CD4-positive, alpha-beta T cell treated with Interleukin-12 subunit alpha and Interleukin-12 subunit beta, for 1 hour (primary cell): Measurements from ENCODE around the gene WNT1.

ENCODE experiments used
- DNase-seq: peaks from one replicate; pipeline ENCODE4 v3.0.0-alpha.2; 2020

The WNT1 gene

DNA sequence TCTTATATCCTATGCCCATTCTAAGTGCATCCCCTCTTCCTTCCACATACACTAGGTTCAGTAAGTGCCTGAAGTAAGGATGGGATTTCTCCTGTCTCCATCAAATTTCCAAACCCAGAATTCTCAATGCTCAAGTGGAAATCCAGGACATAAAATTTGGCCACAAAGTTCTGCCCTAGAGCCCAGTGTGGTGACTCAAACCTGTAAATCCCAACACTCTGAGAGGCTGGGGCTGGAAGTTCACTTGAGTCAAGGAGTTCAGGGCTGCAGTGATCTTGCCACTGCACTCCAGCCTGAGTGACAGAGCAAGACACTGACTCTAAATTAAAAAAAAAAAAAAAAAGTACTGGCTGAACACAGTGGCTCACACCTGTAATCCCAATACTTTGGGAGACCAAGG lies 16.3 kb upstream of the WNT1 start:
- DNase-seq: no peak

DNA sequence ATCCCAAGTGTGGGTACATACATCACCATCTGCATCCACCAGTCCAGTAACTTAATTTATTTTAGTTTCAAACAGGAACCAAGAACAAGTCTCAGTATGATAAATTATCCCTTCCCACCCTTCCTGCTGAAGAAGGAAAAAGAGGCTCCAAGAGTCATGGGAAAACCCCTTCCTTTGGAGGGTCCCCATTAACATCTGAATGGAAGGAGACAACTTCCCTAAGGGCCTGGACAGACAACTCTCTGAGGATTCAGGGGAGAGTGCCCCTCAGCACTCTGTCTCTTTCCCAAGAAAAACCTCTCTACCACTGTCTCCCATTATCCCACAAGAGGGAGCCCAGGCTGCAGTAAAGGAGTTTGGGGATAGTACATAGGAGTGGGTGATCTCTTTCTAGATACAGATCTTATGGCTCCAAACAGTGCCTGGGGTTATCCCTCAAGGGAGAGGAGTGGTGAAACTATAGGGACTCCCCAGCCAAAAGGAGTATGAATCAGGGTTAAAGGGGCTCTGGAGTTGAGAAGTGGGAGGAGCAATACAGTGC lies 12.8 kb upstream of the WNT1 start:
- DNase-seq: no peak

DNA sequence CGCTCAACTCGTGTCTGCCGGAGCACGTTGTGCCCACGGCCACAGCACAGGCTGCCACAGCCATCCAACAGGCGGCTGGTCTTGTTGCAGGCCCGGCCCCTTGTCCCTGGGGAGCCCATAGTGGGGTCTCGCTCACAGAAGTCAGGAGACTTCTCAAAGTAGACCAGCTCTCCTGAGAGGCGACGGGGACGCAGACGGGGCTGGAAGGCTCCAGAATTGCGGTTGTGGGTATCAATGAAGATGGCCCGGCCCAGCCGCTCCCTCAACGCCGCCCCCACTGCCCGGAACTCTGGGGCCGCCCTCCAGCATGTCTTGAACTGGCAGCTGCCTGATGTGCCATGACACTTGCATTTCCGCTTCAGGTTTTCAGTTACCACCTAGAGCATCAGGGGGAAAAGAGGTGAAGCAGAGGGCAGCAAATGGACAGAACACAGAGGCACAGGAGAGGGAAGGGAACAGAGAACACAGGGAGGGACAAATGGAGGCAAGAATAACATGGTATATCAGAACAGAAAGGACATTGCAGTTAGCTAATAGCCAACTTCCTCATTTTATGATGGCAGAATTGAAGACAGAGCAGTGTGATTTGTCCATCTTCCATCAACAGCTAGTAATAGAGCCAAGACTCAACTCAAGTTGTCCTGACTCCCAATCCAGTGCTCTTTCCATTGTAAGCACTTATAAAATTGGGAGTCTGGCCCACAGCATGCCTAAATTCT lies 11.8 kb upstream of the WNT1 start:
- no peak for DNase-seq

DNA sequence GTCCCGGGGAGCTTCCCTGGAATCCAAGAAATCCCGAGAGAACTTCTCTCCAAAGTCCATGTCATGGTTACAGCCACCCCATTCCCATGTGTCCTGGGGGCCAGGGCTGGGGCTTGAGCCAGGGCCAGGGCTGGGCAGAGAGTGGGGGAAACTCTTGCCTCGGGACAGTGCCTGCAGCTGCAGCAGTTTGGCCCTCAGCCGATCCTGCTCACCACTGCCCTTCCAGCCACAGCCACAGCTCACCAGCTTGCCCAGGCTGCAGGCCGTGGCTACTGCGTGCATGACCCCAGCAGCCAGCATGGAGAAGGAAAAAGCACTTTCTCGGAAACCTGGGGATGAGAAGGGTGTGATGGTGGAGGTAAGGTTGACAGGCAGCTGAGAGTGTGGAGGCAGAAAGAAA lies 10.1 kb upstream of the WNT1 start:
- no peak for DNase-seq

DNA sequence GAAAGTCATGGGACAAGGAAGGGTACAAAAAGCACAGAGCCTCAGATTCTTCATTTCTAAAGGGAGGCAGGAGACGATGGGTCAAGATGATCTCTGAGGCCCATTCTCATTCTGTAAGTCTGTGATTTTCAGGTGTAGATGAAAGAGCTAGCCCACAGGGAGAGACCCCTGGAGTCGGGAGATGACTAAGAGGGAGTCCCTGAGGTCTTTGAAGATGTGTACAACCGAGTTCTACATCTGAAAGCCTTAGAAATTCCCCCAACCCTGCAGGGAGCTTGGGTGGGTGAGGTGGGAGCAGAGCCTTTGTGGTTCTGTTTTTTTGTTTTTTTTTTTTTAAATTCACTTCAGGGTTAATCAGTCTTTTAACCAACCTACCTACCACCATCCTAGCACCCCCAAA lies 9.7 kb upstream of the WNT1 start:
- DNase-seq: no peak

DNA sequence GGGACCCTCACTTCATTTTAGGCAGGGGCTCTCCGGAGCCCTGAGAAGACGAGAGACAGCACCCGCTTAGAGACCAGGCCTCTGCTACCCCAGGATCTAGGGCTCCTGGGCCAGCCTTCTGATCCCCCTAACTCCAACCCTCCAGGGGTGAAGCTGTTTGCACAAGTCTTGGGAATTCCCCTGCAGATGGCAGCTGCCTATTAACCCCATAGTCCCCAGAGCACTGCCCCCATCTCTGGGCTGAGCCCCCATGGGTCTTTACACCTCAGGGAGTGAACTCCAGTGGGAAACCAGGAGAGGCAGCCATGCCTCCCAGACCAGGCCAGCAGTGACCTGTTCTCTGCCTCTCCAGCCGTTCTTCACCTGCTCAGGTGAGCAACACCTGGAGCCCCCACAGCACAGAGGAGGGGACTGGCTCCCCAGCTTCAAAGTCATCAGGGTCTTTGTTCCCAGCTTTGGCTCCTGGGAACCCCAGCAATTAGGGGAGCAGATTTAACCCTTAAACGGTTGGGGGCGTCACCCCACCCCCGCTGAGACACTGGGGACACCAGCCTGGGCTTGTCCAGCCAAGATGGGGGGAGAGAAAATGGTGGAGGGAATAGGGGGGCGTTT lies 8.9 kb upstream of the WNT1 start:
- DNase-seq: no peak

DNA sequence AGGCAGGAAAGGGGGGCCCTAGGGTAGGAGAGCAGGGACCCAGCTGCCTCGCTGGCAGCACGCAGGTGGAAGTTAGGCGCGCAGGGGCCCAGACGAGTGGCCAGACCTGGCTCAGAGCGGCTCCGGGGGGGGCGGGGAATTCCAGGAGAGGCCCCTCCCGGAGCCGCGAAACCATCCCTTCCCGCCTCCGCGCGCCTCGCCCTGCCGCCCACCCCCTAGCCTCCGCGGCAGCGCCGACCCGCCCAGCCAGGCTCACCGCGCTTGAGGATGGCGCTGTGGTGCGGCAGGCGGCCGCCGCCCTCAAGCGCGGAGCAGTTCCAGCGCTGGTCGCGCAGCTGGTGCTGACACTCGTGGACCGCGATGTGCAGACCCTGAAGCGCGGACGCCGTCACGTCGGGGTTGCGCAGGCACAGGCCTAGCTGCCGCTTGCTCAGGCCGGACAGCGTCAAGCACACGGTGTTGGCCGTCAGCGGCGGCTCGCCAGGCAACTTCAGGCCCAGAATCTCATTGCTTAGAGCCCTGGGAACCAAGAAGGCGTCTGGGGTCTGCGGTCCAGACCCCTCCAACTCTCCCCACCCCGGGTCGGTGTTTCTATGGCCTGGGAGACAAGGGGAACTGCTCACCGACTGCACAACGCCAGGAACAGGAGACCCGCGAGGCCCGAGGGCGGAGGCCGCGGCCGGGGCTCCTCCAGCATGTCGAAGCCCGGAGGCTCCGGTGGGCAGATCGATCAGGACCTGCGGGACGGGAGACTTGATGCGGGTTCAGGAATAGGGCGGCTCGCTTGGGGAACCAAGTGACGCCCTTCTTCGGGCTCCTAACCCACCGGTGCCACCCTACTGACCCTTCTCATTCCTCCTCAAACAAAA lies 8.1 kb upstream of the WNT1 start:
- DNase-seq: peak; percentile 49

DNA sequence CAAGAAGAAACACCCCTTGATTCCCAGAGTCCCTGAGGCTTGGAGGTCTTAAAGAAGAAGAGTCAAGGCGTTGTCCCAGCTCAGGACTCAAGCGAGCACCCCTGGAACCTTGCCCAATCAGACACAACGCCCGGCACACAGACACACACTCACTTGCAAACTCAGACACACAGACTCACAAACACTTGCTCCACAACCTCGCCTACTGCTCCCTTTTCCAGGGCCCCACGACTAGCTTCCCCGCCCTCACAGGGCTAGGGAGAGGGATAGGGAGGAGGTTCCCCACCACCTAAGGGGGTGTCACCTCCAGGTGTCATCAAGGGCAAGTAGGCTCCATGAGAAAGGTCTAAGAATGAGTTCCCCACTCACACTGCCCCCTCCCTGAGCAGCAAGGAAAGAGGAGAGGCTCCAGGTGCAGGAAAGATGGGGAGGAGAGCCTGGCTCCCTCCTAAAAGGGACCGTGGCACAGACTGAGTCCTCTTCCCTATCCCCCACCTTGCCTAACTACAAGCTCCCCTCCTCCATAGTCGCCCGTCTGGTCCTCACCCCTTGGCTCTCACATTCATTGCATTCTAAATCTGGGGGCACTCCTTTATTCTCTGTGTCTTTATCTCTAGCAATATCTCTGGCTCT lies 7.3 kb upstream of the WNT1 start:
- no peak for DNase-seq

DNA sequence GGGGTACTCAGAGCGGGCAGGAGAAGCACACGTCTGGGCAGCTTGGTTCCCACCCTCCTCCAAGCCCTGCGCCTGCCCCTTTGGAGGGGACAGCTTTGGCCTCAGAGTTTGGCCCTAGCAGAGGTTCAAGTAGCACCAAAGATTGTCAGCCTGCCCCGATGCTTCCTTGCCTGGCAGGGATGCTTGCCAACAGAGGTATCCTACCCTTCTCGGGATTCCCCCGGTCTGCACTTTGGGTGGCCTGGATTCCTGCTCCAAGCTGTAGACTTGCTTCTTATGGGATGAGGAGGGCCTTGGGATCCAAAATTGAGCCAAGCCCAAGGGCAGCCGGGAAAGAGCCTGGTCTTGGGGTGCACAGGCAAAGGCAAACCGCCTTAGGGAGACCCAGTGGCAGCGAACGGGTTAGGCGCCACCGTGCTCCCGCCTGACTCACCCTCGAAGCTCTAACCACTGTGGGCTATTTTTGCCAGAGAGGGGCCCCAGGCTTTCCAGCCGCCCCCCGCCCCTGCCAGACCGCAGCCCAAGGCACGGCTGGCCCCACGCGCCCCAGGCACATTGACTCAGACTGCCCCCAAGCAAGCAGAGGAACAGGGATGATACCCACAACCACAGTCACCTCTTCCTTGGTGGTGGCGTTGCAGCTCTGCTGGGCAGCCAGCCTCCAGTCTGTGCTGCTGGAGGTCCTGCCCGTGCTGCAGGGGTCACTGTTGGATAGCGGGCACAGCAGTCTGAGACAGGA lies 5.7 kb upstream of the WNT1 start:
- DNase-seq: no peak

DNA sequence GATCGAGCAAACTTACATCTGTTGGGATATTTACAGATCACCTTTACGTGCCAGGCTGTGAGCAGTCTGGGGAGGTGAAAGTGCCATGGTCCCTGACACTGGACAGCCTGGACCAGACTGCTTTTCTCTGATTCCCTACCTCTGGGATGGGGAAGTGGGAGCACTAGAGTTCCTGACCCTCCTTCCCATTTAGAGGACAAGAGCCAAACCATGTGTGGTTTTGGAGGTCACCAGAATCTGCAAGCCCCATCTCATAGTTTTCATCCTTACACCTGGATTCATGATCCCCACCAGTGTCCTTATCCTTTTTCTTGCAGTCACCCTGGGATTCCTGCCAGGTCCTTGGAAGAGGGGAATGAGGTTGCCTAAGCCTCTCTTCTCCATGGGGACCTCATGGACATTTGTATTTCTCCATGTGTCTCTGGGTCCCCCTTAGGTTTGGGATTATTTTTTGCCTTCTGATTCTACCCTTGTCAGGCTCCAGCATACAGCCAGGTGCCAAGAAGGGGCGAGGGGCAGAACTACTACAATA lies 5.1 kb upstream of the WNT1 start:
- DNase-seq: no peak

DNA sequence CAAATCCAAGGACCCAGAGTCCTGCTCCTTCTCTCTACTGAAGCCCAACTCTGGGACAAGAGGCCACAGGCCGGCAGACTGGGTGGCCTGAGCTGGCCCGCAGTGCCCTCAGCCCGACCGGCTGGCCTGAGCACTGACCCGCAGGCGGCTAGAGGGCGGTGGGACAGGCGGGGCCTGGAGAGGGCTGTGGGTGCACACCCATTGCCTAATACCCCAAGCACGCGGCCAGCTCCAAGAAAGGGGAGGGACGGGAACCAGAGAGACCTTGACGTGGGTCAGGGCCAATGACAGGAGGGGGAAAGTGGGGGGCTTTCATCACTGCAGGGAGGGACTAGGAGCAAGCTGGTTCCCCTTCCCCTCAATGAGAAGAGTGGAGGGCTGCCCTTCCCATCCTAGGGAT lies 4.6 kb upstream of the WNT1 start:
- DNase-seq: no peak

DNA sequence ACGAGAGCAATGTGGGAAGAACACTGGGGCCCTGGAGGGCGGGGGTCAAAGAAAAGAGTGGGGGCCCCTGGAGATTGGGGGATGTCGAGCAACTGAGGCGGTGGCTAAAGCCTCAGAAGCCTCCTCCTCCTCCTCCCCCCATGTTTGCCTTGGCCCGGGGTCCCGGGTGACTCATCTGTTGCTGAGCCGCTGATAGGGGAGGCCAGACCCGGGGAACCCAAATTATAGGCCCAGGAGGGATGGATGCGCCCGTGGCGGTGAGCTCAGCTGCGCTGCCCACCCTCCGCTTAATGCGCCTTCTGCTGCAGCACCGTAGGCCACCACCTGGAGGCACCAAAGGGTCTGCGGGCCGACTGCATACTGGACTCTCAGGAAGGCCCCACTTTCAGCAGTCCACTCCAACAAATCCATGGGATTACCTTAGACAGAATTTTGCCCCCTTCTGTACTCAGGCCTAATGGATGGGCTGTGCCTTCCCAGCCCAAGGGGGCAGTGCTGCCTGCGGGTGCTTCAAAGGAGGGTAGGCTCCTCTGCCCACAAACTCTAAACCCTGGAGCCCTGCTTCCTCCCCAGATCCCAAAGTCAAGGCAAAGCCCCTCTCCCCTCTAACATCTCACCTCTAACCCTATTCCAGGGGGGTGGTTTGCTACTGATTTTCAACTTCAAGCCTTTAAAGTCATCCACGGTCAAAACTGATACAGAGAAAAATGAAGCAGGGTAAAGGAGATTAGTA lies 4.0 kb upstream of the WNT1 start:
- peak; percentile 46 for DNase-seq

DNA sequence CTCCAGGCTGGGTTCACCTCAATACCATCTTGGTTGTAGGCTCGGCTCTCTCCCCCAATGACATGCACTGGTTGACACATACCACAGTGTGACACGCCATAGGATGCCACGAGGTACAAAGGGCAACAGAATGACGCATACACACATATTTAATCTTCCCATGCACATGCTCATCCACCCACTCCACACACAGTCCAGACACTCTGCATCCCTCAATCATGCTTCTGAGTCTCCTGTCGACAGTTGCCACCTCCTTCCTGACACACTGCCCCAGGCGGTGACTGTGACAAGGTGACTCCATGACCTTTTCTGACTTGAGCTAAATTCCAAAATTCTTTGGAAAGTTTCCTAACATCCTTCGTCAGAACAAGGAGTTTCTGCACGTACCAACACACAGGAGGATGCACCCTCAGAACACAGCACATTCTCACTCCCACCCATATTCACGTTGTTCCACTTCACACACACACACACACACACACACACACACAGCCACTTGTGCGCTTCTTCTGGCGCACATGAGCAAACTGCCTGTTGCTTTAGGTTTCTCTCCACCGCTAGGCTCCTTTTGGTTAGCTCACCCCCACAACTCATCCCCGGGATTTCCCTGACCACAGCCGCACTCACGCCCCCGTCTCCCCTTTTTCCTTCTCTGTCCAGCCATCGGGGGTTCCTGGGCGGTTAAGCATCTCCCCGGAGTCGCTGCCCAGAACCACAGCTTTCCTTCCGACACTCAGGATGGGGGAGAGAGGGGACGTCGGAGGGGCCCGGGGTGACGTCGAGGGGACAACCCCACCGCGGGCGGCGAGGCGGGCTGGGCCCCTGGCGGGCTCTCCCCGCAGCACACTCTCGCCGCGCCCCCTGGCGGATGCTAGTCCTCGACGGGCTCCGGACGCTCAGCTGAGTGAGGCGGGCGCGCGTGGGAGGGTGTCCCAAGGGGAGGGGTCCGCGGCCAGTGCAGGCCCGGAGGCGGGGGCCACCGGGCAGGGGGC lies 536 bp upstream of the WNT1 start:
- DNase-seq: peak; percentile 88

DNA sequence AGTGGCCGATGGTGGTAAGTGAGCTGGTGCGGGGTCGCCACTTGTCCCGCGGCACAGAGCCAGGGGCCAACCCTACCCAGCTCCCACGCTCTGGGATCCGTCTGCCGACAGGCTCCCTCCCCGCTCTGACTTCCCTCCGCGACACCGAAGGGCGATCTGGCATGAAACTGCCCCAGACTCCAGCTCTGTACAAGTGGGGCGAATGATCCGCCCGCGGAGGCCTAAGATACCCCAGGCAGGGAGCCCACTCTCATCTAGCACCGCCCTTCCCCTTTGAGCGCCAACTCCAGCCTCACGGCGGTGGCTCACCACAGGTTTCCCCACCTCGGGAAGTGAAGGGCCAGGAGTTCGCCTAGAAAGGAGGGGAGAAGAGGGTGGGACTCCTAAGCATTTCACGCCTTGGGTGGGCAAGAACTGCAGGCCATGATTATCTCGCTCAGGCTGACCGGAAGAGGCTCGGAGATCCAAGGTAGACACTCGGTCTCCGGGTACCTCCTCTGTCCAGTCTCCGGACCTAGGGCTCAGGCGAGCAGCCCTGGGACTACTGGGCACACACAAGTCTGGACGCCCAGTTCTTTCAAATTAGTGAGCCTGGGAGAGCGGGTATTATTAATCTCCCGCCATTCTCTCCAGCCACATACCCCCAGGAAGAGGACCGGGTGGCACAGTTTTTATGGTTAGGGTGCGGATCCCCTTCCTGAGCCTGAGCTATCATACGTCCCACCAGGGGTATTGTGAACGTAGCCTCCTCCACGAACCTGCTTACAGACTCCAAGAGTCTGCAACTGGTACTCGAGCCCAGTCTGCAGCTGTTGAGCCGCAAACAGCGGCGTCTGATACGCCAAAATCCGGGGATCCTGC lies 849 bp downstream of the WNT1 start:
- DNase-seq: no peak

DNA sequence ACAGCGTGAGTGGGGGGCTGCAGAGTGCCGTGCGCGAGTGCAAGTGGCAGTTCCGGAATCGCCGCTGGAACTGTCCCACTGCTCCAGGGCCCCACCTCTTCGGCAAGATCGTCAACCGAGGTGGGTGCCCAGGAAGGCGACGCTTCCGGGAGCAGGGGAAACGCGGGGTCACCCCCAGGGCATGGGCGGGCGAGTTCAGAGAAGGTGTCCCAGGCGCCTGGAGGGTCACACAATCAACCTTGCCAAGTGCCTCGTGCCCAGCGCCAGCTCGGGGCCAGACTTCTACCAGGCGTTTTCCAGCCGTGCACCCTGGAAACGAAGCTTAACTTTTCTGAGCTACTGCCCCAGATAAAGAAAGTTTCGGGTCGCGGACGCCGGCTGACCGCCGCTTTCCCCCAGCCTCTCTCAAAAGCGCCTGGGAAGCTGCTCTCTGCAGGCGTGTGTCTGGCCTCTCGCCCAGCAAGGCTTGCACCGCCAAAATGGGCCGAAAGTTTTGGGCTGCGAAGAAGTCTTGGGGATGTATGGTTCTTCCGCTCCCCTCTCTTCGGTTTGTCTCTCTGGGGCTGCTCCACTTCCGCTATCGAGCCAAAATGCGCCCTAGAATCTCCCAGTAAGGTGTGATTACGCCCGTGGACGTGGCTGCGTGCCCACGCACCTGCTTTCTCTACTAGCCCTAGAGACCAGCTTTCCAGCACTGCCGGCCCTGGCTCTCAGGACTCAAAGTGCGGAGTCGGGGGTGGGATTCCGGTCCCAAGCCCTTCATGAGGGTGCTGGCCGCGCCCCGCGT lies 1.7 kb downstream of the WNT1 start:
- peak; percentile 52 for DNase-seq

DNA sequence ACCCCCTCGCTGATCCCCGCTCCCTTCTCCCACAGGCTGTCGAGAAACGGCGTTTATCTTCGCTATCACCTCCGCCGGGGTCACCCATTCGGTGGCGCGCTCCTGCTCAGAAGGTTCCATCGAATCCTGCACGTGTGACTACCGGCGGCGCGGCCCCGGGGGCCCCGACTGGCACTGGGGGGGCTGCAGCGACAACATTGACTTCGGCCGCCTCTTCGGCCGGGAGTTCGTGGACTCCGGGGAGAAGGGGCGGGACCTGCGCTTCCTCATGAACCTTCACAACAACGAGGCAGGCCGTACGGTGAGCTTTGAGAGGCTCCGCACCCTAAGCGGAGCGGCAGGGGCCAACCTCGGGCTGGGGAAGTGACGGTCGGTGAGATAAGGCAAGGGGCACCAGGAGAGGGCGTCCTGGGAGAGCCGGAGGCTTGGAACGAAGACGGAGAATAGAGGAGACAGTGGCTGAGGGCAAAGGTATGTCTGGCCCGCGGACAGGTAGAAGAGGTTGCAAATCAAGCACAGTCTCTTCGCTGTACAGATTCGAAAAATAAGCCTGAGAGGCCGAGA lies 2.3 kb downstream of the WNT1 start:
- peak; percentile 44 for DNase-seq

DNA sequence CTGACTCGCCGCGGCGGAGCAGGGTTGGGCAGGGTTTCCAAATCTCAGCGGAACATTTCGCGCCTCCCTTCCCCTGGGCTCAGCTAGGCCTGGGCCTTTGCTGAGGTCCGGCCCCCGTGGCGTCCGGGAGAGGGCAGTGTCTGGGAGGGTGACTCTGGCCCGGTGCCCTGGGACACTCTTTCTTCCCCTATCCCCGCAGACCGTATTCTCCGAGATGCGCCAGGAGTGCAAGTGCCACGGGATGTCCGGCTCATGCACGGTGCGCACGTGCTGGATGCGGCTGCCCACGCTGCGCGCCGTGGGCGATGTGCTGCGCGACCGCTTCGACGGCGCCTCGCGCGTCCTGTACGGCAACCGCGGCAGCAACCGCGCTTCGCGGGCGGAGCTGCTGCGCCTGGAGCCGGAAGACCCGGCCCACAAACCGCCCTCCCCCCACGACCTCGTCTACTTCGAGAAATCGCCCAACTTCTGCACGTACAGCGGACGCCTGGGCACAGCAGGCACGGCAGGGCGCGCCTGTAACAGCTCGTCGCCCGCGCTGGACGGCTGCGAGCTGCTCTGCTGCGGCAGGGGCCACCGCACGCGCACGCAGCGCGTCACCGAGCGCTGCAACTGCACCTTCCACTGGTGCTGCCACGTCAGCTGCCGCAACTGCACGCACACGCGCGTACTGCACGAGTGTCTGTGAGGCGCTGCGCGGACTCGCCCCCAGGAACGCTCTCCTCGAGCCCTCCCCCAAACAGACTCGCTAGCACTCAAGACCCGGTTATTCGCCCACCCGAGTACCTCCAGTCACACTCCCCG lies 3.0 kb downstream of the WNT1 start:
- DNase-seq: peak; percentile 55
